Gastrocnemius medialis (tissue), 4 donors: ENCODE results near the gene MYZAP. TPM values are rescaled to one million over a fixed set of nuclear protein-coding genes. Genes with fewer than 3 reads are reported as not detected.

Experiments
- ATAC-seq, 2 donors: fragments of 150-250 bp; one replicate each; pipeline ENCODE4 v1.9.1; 2016
- DNase-seq, 2 donors: peaks; one replicate each; pipeline ENCODE4 v3.0.0-alpha.2; 2019
- H3K27ac ChIP-seq, 4 donors: fragments of 200-600 bp; sonication (generic); 1 replicate in 1 of 4; 2 replicates in 3 of 4; pipeline ENCODE4 v1.5.1; 2016 to 2018; ENCODE audit warnings: mild to moderate bottlenecking in 2 of 4, moderate library complexity in 1 of 4
- H3K27me3 ChIP-seq, 3 donors: fragments of 200-600 bp; sonication (generic) in 2 of 3; 1 replicate in 1 of 3; 2 replicates in 2 of 3; pipeline versions ENCODE4 v1.5.1 to v1.6.0; 2016 to 2019; ENCODE audit warnings: mild to moderate bottlenecking in 1 of 3, moderate library complexity in 1 of 3
- H3K36me3 ChIP-seq, 2 donors: fragments of 200-600 bp; sonication (generic) in 1 of 2; one replicate each; pipeline ENCODE4 v1.5.1; 2017 to 2018
- H3K4me1 ChIP-seq, 2 donors: fragments of 200-600 bp; sonication (generic) in 1 of 2; one replicate each; pipeline ENCODE4 v1.5.1; 2016 to 2017; ENCODE audit warnings: mild to moderate bottlenecking in 2 of 2
- H3K4me3 ChIP-seq, 4 donors: fragments of 200-600 bp; sonication (generic) in 3 of 4; 1 replicate in 1 of 4; 2 replicates in 3 of 4; pipeline ENCODE4 v1.5.1; 2016 to 2019; ENCODE audit warnings: mild to moderate bottlenecking in 2 of 4
- H3K9me3 ChIP-seq, 3 donors: fragments of 200-600 bp; sonication (generic) in 2 of 3; 1 replicate in 1 of 3; 2 replicates in 2 of 3; pipeline ENCODE4 v1.5.1; 2016 to 2019
- POLR2A ChIP-seq, 2 donors: fragments of 450-650 bp; IDR thresholded peaks; one replicate each; pipeline ENCODE4 v1.6.1; 2017; ENCODE audit warnings: antibody characterized with exemption in 2 of 2, mild to moderate bottlenecking in 2 of 2, moderate library complexity in 2 of 2
- in situ Hi-C, 4 donors: fragments of 200-750 bp; cut with MboI; loops; one replicate each; pipeline versions ENCODE4 v1.15.0 to v1.8.0; 2017; ENCODE audit warnings: low sequenced_read_pairs in 4 of 4
- intact Hi-C: fragments of 100-400 bp; cut with DNase I; formaldehyde crosslinking; loops from one replicate; pipeline ENCODE4 v1.15.1; 2023; ENCODE audit warnings: low total_unique reads
- total RNA-seq, 4 donors: library from RNA; depleted of rRNA; stranded (reverse); fragments of >200 nt; gene quantifications; one replicate each; pipeline versions ENCODE4 v1.1.0 to v1.2.3, GENCODE V29; 2016
- TF ChIP-seq, protein P1 (sequence below), 5 experiments: fragments of 450-650 bp in 3 of 5; fragments of 200-600 bp in 2 of 5; sonication (generic) in 2 of 5; IDR thresholded peaks in 4 of 5; conservative IDR thresholded peaks in 1 of 5; 1 replicate in 4 of 5; 2 replicates in 1 of 5; pipeline ENCODE4 v1.5.1; 2016 to 2019; ENCODE audit warnings: antibody characterized with exemption in 5 of 5, mild to moderate bottlenecking in 3 of 5, moderate library complexity in 3 of 5

The MYZAP gene
- total RNA-seq, 4 donors from 2014 or later: 1.3 to 9.4 (median 1.4) TPM

GRCh38 chr15:57705746-57706404, 114.2 kb downstream of the MYZAP start:
- Histone ChIP-seq H3K9me3 (no peaks in the 10 kb centered on the region), H3K27ac (peak overlapping the region; percentile 90 to 96 (median 94)), H3K36me3 (peaks cover 0 to 18% of the 10 kb centered on the region in 2 donors), H3K4me3 (peak overlapping the region; percentile 69 to 97 (median 88)), H3K4me1 (peaks cover 28% of the 10 kb centered on the region in 2 donors), H3K27me3 (no peaks in the 10 kb centered on the region)
- no peak for TF ChIP-seq POLR2A (IDR thresholded peaks at IDR 0.05)
- TF ChIP-seq, protein P1, sequence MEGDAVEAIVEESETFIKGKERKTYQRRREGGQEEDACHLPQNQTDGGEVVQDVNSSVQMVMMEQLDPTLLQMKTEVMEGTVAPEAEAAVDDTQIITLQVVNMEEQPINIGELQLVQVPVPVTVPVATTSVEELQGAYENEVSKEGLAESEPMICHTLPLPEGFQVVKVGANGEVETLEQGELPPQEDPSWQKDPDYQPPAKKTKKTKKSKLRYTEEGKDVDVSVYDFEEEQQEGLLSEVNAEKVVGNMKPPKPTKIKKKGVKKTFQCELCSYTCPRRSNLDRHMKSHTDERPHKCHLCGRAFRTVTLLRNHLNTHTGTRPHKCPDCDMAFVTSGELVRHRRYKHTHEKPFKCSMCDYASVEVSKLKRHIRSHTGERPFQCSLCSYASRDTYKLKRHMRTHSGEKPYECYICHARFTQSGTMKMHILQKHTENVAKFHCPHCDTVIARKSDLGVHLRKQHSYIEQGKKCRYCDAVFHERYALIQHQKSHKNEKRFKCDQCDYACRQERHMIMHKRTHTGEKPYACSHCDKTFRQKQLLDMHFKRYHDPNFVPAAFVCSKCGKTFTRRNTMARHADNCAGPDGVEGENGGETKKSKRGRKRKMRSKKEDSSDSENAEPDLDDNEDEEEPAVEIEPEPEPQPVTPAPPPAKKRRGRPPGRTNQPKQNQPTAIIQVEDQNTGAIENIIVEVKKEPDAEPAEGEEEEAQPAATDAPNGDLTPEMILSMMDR (IDR thresholded peaks at IDR 0.05 in 4 of 5, conservative IDR thresholded peaks at IDR 0.05 in 1 of 5): no peak
- intact Hi-C loops: loop anchor here (2.0 to 5.0 kb wide), 3 partner anchors 71 to 1226 kb away; partner anchors contain the start of gene SLTM
- DNase-seq: no peak
- in situ Hi-C loops: no loop called here
- ATAC-seq: peak; percentile 7 to 9

- Histone ChIP-seq H3K27me3 (no peaks in the 10 kb centered on the region), H3K4me1 (peaks cover 28% of the 10 kb centered on the region in 2 donors), H3K4me3 (peak within 1 kb of the TSS; percentile 69 to 97 (median 88)), H3K27ac (peak within 1 kb of the TSS; percentile 90 to 96 (median 94)), H3K9me3 (no peaks in the 10 kb centered on the region), H3K36me3 (peaks cover 0 to 26% of the 10 kb centered on the region in 2 donors)
- TF ChIP-seq, protein P1 (IDR thresholded peaks at IDR 0.05 in 4 of 5, conservative IDR thresholded peaks at IDR 0.05 in 1 of 5): no peak
- peak; percentile 77 to 80 for TF ChIP-seq POLR2A (IDR thresholded peaks at IDR 0.05)
- ATAC-seq (peak; percentile 94 to 97), DNase-seq (peak; percentile 88 to 95)
- intact Hi-C loops: loop anchor here (2.0 to 5.0 kb wide), 3 partner anchors 72 to 1226 kb away; partner anchors contain the start of gene SLTM
- in situ Hi-C loops: no loop called here
Measured at GRCh38 chr15:57706405-57707209, 114.9 kb downstream of the MYZAP start, which contains the start of gene POLR2M. Gene POLR2M (plus strand): TSS chr15:57706714. CDS start chr15:57706843, 129 bp downstream.

DNA sequence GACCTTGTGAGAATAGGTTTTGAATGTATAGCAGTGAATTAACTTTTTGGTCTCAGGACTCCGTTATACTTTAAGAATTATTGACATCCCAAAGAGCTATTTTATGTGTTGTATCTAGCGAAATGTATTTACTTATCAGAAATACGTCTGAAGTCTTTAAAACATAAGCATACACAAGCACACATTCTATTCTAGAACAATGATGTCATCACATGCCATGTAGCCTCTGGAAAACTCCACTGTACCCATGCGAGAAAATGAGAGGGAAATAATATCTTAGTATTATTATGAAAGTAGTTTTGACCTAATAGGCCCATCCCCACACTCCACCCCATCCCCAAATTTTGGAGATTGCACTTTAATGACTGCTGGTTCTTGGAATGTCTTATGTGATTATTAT, 116.3 kb downstream of the MYZAP start:
- DNase-seq: no peak
- H3K4me3 ChIP-seq: peak overlapping the region; percentile 69 to 97 (median 88)
- peak in 1 of 2 donors; percentile 41 for ATAC-seq
- H3K9me3 ChIP-seq: no peaks in the 10 kb centered on the region
- in situ Hi-C loops (no loop called here), intact Hi-C loops (loop anchor here (5.0 kb wide), 2 partner anchors 146 to 1224 kb away; partner anchors contain the start of gene SLTM)
- H3K27me3 ChIP-seq: no peaks in the 10 kb centered on the region
- H3K36me3 ChIP-seq: peaks cover 0 to 40% of the 10 kb centered on the region in 2 donors
- TF ChIP-seq, protein P1 (IDR thresholded peaks at IDR 0.05 in 4 of 5, conservative IDR thresholded peaks at IDR 0.05 in 1 of 5): no peak
- no peak for TF ChIP-seq POLR2A (IDR thresholded peaks at IDR 0.05)
- H3K4me1 ChIP-seq: peaks cover 28% of the 10 kb centered on the region in 2 donors
- H3K27ac ChIP-seq: peak overlapping the region; percentile 90 to 96 (median 94)

DNA sequence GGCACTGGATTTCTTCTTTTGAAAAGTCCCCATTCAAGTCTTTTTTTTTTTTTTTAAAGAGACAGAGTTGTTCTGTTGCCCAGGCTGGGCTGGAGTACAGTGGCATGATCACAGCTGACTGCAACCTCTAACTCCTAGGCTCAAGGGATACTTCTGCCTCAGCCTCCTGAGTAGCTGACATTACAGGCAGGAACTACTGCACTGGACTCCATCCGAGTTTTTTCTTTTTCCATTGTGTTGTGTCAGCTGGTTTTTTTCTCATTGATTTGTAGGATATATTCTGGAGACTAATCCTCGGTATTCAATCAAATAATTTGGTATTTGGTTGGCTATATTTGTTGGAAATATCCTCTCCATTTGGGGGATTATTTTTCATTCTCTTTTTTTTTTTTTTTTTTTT, 126.6 kb downstream of the MYZAP start:
- peaks cover 0 to 27% of the 10 kb centered on the region in 2 donors for H3K36me3 ChIP-seq
- no peak for TF ChIP-seq POLR2A (IDR thresholded peaks at IDR 0.05)
- TF ChIP-seq, protein P1 (IDR thresholded peaks at IDR 0.05 in 4 of 5, conservative IDR thresholded peaks at IDR 0.05 in 1 of 5): no peak

More for the DNA sequence above, 126.6 kb downstream of the MYZAP start:
- Histone ChIP-seq H3K27ac (no peak overlapping the region), H3K4me1 (no peaks in the 10 kb centered on the region), H3K9me3 (no peaks in the 10 kb centered on the region), H3K27me3 (no peaks in the 10 kb centered on the region), H3K4me3 (no peak overlapping the region)
- intact Hi-C loops (no loop called here), in situ Hi-C loops (no loop called here)
- no peak for DNase-seq
- no peak for ATAC-seq
